GM08714 (cell line): ENCODE results near the gene IFITM10.

ENCODE experiments used
- H3K4me3 ChIP-seq: fragments of 200-500 bp; sonication (Bioruptor generic); 2 replicates; pipeline ENCODE4 v1.5.1; 2014; ENCODE audit warnings: mild to moderate bottlenecking, low read length, inconsistent platforms
- ZNF274 ChIP-seq: IDR thresholded peaks from 2 replicates; pipeline ENCODE4 v1.6.1; 2012; ENCODE audit warnings: mild to moderate bottlenecking, low read depth, low read length

IFITM10 gene

DNA sequence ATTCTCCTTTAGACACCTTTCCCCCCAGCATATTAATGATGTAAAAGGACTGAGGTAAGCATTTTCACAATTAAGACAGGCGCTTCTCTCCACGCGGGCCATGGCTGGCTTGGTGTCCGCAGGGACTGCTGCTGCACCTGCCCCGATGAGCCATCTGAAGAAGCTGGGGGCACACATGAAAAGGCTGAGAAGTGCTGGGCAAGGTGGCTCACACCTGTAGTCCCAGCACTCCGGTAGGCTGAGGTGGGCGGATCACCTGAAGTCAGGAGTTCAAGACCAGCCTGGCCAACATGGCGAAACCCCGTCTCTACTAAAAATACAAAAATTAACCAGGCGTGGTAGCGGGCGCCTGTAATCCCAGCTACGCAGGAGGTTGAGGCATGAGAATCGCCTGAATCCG, 32.1 kb downstream of the IFITM10 start:
- no peak overlapping the region for H3K4me3 ChIP-seq
- no peak for TF ChIP-seq ZNF274

DNA sequence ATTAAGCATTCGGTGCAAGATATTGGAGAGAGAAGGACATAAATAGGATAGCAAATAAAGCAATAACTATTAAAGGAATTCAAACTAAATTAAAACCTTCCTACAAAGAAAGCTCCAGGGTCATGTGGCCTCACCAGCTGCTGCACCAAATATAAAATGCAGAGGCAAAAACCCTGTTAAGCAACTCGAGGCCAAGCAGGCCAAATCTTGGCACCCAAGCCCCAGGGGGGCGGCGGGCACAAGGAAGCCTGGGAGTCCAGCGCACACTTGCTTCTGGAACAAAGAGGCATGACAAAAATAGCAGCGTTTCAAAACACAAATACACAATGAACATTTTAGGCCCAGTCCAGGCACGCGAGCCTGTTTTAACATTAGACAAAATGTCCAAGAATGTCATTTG, 32.6 kb downstream of the IFITM10 start:
- no peak for TF ChIP-seq ZNF274
- no peak overlapping the region for H3K4me3 ChIP-seq

DNA sequence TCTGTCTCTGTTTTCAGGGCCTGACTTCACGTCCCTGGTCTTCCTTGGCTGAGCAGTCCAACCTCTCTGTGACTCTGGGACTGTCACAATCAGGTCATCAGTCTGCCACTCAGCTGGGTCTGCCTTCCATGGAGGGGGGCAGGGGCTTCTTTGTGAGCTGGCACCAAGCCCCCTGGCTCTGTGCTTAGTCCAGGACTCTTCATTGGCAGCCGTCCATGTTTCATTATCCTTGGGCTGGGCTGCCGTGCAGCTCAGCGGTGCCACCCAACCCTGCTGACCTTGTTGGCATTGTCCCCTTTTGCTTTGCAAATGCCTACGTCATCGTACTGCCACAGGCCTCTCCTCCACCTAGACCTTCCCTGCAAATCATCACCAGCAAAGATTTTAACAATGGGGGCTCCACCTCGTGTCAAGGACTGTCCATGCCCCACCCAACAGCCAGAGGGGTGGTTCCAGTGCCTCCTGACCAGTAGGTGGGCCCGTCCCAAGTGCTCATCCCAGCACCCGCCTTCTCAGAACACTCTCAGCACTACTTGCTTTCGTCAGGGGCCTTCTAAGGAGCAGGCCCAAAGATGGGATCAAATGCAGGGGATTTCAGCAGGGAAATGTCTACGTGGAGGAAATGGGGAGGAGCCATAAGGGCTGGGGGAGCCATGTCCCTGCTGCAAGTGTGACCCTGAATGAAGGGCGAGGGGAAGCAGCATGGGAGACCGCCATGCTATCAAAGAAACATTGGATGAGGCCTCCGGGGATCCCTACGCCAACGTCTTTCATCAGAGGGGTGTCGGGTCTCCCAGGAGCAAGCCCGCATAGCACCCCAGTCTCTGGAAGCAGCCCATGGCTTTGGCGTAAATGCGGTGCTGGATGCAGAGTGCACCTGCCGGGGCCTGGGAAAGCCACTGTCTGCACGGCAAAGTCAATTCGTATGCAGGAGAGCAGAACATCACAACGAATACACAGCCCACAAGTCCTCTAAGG, 35.2 kb downstream of the IFITM10 start:
- TF ChIP-seq ZNF274: no peak
- no peak overlapping the region for H3K4me3 ChIP-seq

DNA sequence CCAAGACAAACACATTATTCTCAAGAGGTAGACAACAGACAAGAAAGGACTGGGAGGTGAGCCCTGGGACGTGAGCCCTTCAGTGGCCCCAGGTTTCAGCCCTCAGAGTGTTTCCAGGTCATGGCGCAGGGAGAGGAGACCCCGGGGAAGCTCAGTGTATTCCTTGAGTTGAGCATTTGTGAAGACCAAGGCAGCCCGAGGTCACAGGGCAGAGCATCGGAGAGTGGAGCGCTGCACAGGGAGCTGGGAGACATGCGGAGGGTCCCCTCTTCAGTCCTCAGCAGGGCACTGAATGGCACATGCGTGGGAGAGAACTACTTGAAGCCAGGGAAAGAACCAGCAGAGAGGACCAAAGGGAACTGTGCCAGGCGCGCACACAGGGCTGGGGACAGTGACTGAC, 41.7 kb downstream of the IFITM10 start:
- no peak for TF ChIP-seq ZNF274

DNA sequence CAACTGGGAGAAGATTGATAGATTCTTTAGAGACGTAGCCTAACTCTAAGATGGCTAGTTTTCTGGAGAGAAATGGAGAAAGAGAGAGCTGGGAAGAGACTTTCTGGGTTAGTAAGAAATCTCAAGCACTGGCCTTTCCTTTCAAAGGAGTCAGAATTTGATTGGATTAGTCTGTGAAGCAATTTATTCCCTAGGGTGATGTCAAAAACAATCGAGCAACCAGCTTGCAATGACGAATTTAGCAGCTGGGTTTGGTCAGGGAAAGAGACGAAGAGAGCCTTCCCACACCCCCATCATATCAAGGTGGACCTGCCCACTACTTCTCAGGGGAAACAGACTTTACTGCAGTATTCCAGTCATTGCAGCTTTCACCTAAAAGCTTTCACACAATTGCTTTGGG, 42.6 kb downstream of the IFITM10 start:
- no peak for TF ChIP-seq ZNF274
- H3K4me3 ChIP-seq: no peak overlapping the region

More for the DNA sequence above, 41.7 kb downstream of the IFITM10 start:
- no peak overlapping the region for H3K4me3 ChIP-seq

DNA sequence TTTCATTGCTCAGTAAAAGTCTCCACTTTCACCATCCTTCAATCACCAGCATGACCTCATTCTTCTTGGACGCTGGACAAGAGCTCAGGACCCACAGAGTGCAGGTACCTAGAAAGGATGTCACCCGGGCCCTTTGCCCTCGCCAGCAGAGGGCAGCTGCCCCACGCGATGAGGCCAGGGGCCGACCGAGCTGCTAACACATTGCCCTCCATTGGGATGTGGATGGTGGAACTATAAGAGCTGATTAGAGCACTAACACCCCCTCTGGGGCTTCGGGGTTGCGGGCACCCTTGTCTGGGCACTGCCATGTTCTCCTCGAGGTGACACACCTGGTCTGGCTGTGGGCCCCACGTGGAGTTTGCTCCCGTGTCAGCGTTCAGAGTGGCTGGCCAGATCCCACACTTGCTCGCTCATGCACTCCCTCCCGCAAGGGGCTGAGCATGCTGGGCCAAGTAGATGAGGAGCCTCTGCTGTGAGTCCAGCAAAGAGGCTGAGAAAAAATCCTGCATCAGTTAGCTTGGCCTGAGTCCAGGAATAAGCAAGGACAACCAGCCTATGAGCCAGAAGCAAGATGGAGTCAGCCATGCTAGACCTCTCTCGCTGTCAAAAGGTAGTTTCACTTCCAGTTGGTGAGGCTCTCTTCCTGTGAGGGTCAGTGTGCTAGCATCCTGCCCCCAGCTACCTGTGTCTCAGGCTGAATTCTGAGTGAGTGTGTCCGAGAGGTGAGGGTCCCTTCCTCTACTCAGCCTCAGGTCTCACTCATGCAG, 43.6 kb downstream of the IFITM10 start:
- no peak overlapping the region for H3K4me3 ChIP-seq
- no peak for TF ChIP-seq ZNF274

DNA sequence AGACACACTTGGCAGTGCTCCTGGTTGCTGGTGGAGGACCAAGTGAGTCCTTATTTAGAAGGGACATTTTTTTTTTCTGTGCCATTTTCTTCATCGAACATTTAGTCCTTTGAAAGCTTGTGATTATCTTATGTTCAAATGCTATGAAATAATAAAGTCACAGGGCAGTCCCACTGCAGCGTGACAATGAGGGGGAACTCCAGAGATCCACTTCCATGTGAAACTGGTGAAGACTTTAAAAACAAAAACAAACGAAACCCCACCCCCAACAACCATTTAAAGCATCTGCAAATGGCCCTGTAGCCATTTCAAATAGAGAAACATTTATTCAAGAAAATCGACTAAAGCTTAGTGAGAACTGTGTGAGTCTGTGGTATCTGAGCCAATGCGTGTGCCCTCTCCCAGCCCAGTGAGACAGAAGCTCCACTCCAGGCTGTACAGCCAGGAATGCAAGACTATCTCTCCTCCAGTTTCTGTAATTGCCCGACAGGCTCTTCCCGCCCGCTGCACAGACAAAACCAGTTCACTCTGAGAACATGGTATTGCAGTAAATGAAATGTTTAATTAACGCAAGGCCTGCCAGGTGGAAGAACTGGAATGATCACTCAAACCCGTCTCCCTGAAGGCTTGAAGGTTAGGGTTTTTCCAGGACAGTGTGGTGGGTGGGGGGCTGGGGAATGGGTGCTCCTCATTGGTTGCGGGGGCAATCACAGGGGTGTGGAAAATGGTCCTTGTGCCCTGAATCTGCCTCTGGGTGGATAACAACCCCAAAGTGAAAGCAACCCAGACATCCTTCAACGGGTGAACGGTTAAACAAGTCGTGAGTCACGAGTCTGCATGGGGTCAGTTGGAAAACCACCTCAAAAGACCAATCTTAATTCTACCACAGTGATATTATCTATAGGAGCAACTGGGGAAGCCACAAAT, 45.0 kb downstream of the IFITM10 start:
- H3K4me3 ChIP-seq: no peak overlapping the region
- no peak for TF ChIP-seq ZNF274

DNA sequence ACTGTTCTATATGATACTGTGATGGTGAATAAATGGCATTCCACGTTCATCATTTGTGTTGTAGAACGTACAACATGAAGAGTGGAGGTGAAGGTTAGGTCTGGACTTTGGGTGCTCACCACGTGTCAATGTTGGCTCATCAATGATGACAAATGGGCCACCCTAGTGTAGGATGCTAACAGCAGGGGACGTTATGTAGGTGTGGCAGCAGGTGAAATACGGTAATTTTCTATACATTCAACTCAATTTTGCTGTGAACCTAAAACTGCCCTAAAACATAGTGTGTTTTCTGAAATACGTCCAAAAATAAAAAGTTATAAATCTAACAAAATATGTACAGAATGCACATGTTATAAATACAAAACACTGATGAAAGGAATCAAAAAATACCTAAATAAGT, 47.2 kb downstream of the IFITM10 start:
- TF ChIP-seq ZNF274: no peak
- H3K4me3 ChIP-seq: no peak overlapping the region

DNA sequence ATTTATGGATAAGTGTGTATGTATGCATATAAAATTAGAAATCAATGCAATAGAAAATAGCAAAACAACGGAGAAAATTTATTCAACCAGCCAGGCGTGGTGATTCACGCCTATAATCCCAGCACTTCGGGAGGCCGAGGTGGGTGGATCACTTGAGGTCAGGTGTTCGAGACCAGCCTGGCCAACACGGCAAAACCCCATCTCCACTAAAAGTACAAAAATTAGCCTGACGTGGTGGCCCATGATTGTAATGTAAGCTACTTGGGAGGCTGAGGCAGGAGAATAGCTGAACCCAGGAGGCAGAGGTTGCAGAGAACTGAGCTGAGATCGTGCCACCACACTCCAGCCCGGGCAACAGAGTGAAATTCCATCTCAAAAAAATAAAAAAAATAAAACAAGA, 47.9 kb downstream of the IFITM10 start:
- H3K4me3 ChIP-seq: no peak overlapping the region
- no peak for TF ChIP-seq ZNF274

DNA sequence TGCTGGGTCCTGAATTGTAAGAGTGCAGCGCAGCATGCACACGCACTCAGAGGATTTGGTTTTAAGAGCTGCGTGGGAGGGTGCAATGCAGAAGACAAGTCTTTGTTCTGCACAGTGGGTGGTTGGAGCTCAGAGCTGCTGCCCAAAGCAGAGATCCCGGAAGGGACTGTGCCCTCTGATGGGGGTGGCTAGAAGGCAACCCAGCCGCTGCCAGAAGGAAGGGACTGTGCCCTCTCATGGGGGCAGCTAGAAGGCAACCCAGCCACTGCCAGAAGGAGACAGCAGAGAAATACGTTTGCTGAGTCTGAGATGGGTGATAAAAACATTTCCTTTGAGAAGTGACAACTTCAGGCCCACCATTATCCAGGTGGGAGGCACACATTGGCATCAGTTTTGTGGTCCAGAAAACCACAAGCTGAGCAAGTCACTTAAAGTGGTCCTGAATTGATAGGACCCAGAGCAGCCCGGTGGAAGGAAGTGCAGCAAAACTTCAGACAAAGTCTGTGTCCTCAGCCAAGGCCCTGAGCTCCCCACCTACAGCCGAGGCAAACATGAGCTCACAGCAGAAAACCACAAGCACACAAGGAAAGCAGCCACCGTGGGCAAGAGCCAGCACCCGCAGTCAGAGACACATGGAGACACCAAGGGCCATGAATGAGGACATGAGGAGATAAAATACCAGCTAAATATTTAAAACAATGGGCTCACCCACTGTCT, 49.1 kb downstream of the IFITM10 start:
- H3K4me3 ChIP-seq: no peak overlapping the region
- TF ChIP-seq ZNF274: no peak

DNA sequence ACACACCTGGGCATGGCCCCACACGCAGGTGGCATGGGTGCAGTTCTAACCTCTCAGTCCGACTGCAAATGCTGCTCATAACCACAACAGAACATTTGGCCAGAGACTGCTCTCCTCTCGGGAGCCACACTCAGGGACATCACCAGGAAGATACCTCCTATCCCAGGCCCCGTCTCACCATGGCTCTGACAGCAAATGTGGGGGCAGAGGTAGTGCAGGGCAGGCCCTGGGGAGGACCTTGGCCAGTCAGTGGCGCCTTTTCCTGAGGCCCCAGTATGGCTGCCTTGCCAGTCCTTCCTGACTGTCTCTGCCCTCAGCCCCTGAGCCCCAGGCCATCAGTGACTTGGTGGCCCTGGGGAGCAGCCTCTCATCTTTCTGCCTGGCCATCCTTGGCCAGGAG, 50.6 kb downstream of the IFITM10 start:
- TF ChIP-seq ZNF274: no peak
- H3K4me3 ChIP-seq: no peak overlapping the region

DNA sequence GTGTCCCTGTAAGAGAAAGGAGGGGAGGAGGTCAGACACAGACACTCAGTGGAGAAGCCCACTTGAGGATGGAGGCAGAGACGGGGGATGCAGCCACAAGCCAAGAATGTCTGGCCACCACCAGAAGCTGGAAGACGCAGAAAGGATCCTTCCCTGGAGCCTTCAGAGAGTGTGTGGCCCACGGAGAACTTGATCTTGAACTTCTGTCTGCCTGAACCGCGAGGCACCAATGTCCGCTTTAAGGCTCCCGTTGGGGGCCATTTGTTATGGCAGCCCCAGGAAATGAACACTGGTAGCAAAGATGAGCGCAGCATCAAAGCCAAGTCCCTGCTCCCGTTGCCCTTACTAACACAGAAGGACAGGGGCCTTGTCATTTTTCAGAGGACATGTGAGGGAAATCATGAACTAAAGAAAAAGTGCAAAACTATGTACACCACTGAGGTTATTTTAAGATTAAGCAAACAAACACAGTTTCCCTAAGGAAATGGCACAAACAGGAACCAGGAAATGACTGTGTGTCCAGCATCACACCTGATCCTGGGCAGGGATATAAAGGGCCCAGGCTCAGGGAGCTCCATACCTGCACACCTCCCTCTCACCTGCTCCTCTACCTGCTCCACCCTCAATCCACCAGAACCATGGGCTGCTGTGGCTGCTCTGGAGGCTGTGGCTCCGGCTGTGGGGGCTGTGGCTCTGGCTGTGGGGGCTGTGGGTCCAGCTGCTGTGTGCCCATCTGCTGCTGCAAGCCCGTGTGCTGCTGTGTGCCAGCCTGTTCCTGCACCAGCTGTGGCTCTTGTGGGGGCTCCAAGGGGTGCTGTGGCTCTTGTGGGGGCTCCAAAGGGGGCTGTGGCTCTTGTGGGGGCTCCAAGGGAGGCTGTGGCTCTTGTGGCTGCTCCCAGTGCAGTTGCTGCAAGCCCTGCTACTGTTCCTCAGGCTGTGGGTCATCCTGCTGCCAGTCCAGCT, 53.5 kb downstream of the IFITM10 start, which contains the start of gene KRTAP5-6:
Gene KRTAP5-6 (plus strand): TSS at position 588 of the 963 bp plus-strand sequence. CDS start 51 bp downstream, at position 639.
- H3K4me3 ChIP-seq: no peak within 1 kb of the TSS
- TF ChIP-seq ZNF274: no peak
